GM19351 (cell line): ENCODE data around the gene MLPH.

Experiments used
- ATAC-seq: cut with Tn5 transposase; IDR thresholded peaks from one replicate; pipeline ENCODE4 v1.9.1; 2021; ENCODE audit warnings: mild to moderate bottlenecking, moderate library complexity; ENCODE audit not compliant: unreplicated experiment

The MLPH gene

GRCh38 chr2:237495521-237496117 is 8.6 kb downstream of the MLPH start:
- no peak for ATAC-seq

GRCh38 chr2:237496428-237496827 is 9.4 kb downstream of the MLPH start:
- no peak for ATAC-seq

- no peak for ATAC-seq
Measured at GRCh38 chr2:237497009-237497837, 10.2 kb downstream of the MLPH start.

GRCh38 chr2:237497838-237498186 is 10.8 kb downstream of the MLPH start:
- no peak for ATAC-seq

GRCh38 chr2:237498341-237498740 is 11.3 kb downstream of the MLPH start:
- ATAC-seq, result no peak

- no peak for ATAC-seq
Measured at GRCh38 chr2:237500681-237501424, 13.8 kb downstream of the MLPH start.

- ATAC-seq, result no peak
Measured at GRCh38 chr2:237501892-237502513, 15.0 kb downstream of the MLPH start.

GRCh38 chr2:237503201-237503600 is 16.1 kb downstream of the MLPH start:
- ATAC-seq, result no peak

- no peak for ATAC-seq
Measured at GRCh38 chr2:237505188-237505939, 18.3 kb downstream of the MLPH start.

- no peak for ATAC-seq
Measured at GRCh38 chr2:237507512-237507911, 20.5 kb downstream of the MLPH start.

GRCh38 chr2:237508361-237508760 is 21.3 kb downstream of the MLPH start:
- ATAC-seq, result no peak

GRCh38 chr2:237509151-237509550 is 22.1 kb downstream of the MLPH start:
- ATAC-seq, result no peak

- ATAC-seq, result no peak
Measured at GRCh38 chr2:237509905-237510304, 22.9 kb downstream of the MLPH start.

- ATAC-seq, result no peak
Measured at GRCh38 chr2:237510502-237511217, 23.6 kb downstream of the MLPH start.

- no peak for ATAC-seq
Measured at GRCh38 chr2:237511433-237511832, 24.4 kb downstream of the MLPH start.

GRCh38 chr2:237511885-237512405 is 24.9 kb downstream of the MLPH start:
- ATAC-seq, result no peak

- ATAC-seq, result peak; percentile 84
Measured at GRCh38 chr2:237512774-237513466, 25.9 kb downstream of the MLPH start.

GRCh38 chr2:237513693-237514092 is 26.6 kb downstream of the MLPH start:
- ATAC-seq, result no peak

- ATAC-seq, result no peak
Measured at GRCh38 chr2:237514474-237515130, 27.6 kb downstream of the MLPH start.
